ENCODE results near the gene RNASE1. TPM values are rescaled to one million over a fixed set of nuclear protein-coding genes. Genes with fewer than 3 reads are reported as not detected.

RNASE1 gene
- total and polyA plus RNA-seq, 9 of the 15 experiments (the other 6 are each of a cell fraction or from before 2014, with no cell fraction given) = 6.4 to 33.3 (median 13.9) TPM

GRCh38 chr14:20837831-20838230 lies 35.2 kb upstream of the RNASE1 start:
- ATAC-seq = no peak
- no peak for DNase-seq (ENCODE audit: extremely low read depth in 1 of 4, low spot score in 3 of 4)
- no peaks in the 10 kb centered on the region for H3K36me3 ChIP-seq (ENCODE audit: control insufficient read depth, insufficient read depth, low read length)
- no peak for FAIRE-seq
- H3K4me3 ChIP-seq = no peak overlapping the region
- in situ Hi-C loops (cut with MboI) (no loop called here), intact Hi-C loops (cut with micrococcal nuclease) (no loop called here)
- no peaks in the 10 kb centered on the region for H3K9me1 ChIP-seq (ENCODE audit: control insufficient read depth, insufficient read depth, low read length)
- 40% methylated on average over 1 of the region's 3 CpGs for WGBS (ENCODE audit: insufficient coverage, low coverage, missing lambda C conversion rate)
- H3K27ac ChIP-seq (ENCODE audit: extremely low read depth, low read depth, low read length) = no peak overlapping the region
- H3K79me2 ChIP-seq (ENCODE audit: control insufficient read depth, insufficient read depth, low read length) = no peaks in the 10 kb centered on the region
- no peaks in the 10 kb centered on the region for H4K20me1 ChIP-seq (replicated peaks; ENCODE audit: control insufficient read depth, insufficient read depth, low read length)
- no peaks in the 10 kb centered on the region for H3K9me3 ChIP-seq (replicated peaks; ENCODE audit: control insufficient read depth, insufficient read depth, low read depth, low read length)
- ChIA-PET CTCF (ENCODE audit: low intra/inter-chr PET ratio) (interaction anchor here (0.7 kb wide), 1 partner anchor 331 kb away, joined by 3 read pairs; no protein-coding TSS in a partner anchor), POLR2A (no interaction called here)
- H2AFZ ChIP-seq (ENCODE audit: low read depth, low read length) = no peak overlapping the region
- no peaks in the 10 kb centered on the region for H3K27me3 ChIP-seq (ENCODE audit: control insufficient read depth in 2 of 2, insufficient read depth in 2 of 2, low read length in 2 of 2)
- H3K4me1 ChIP-seq (replicated peaks in 1 of 2; ENCODE audit: control insufficient read depth in 2 of 2, insufficient read depth in 2 of 2, low read length in 2 of 2) = no peaks in the 10 kb centered on the region; a peak in 2 of 5 replicates
- BruUV-seq (replicated peaks) = no TSS peak
- H3K4me2 ChIP-seq (ENCODE audit: insufficient read depth, low read length) = no peak overlapping the region
- no peak overlapping the region for H3K9ac ChIP-seq (ENCODE audit: insufficient read depth in 1 of 2, low read depth in 2 of 2, low read length in 2 of 2)
- TF ChIP-seq NFIC (IDR thresholded peaks at IDR 0.05) = no peak
- no peak for TF ChIP-seq ZNF217 (CRISPR knock-in tag; IDR thresholded peaks at IDR 0.05)
- TF ChIP-seq RBBP5 (IDR thresholded peaks at IDR 0.05; ENCODE audit: borderline replicate concordance, insufficient read depth, low read length, poor library complexity, severe bottlenecking) = no peak
- TF ChIP-seq, protein P1, sequence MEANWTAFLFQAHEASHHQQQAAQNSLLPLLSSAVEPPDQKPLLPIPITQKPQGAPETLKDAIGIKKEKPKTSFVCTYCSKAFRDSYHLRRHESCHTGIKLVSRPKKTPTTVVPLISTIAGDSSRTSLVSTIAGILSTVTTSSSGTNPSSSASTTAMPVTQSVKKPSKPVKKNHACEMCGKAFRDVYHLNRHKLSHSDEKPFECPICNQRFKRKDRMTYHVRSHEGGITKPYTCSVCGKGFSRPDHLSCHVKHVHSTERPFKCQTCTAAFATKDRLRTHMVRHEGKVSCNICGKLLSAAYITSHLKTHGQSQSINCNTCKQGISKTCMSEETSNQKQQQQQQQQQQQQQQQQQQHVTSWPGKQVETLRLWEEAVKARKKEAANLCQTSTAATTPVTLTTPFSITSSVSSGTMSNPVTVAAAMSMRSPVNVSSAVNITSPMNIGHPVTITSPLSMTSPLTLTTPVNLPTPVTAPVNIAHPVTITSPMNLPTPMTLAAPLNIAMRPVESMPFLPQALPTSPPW (CRISPR knock-in tag; IDR thresholded peaks at IDR 0.05) = no peak
- no peak for TF ChIP-seq ZNF253 (CRISPR knock-in tag; conservative IDR thresholded peaks at IDR 0.05)
- TF ChIP-seq USF1 (CRISPR knock-in tag; IDR thresholded peaks at IDR 0.05) = no peak
- no peak for TF ChIP-seq RBM22 (IDR thresholded peaks at IDR 0.05; ENCODE audit: low read depth, low read length, poor library complexity, severe bottlenecking)
- TF ChIP-seq ZBTB1 (CRISPR knock-in tag; IDR thresholded peaks at IDR 0.05; ENCODE audit: borderline replicate concordance, low read depth) = no peak
- TF ChIP-seq, protein P2, sequence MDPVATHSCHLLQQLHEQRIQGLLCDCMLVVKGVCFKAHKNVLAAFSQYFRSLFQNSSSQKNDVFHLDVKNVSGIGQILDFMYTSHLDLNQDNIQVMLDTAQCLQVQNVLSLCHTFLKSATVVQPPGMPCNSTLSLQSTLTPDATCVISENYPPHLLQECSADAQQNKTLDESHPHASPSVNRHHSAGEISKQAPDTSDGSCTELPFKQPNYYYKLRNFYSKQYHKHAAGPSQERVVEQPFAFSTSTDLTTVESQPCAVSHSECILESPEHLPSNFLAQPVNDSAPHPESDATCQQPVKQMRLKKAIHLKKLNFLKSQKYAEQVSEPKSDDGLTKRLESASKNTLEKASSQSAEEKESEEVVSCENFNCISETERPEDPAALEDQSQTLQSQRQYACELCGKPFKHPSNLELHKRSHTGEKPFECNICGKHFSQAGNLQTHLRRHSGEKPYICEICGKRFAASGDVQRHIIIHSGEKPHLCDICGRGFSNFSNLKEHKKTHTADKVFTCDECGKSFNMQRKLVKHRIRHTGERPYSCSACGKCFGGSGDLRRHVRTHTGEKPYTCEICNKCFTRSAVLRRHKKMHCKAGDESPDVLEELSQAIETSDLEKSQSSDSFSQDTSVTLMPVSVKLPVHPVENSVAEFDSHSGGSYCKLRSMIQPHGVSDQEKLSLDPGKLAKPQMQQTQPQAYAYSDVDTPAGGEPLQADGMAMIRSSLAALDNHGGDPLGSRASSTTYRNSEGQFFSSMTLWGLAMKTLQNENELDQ (CRISPR knock-in tag; IDR thresholded peaks at IDR 0.05; ENCODE audit: borderline replicate concordance) = no peak
- no peak for TF ChIP-seq ZNF384 (IDR thresholded peaks at IDR 0.05; ENCODE audit: low read depth, low read length)
- TF ChIP-seq TCFL5 (CRISPR knock-in tag; conservative IDR thresholded peaks at IDR 0.05) = no peak
- no peak for TF ChIP-seq POU5F1 (IDR thresholded peaks at IDR 0.05; ENCODE audit: borderline replicate concordance, low read depth, low read length, partially characterized antibody)
- no peak for TF ChIP-seq RBM39 (optimal IDR thresholded peaks at IDR 0.05; ENCODE audit: low read depth, low read length)
- TF ChIP-seq ZNF707 (CRISPR knock-in tag; conservative IDR thresholded peaks at IDR 0.05) = no peak
- TF ChIP-seq BRCA1 (IDR thresholded peaks at IDR 0.05) = no peak
- no peak for TF ChIP-seq BRCA1 (CRISPR knock-in tag; IDR thresholded peaks at IDR 0.05)
- no peak for TF ChIP-seq MTA2 (IDR thresholded peaks at IDR 0.05; ENCODE audit: low read depth)
- TF ChIP-seq CHCHD3 (CRISPR knock-in tag; IDR thresholded peaks at IDR 0.05) = no peak
- no peak for TF ChIP-seq MYC (IDR thresholded peaks at IDR 0.05; ENCODE audit: low read depth, low read length)
- no peak for TF ChIP-seq MYC (CRISPR knock-in tag; IDR thresholded peaks at IDR 0.05; ENCODE audit: borderline replicate concordance, low read depth)

All from K562 (cell line).